ENCODE measurements around the gene CAB39. TPM values are rescaled to one million over a fixed set of nuclear protein-coding genes. Genes with fewer than 3 reads are reported as not detected.
A peak's percentile ranks its signal among the peaks of the same experiment; 100 is the strongest.

CAB39 gene
- 10 to 100 TPM; 86.6 to 97.5 TPM for total RNA-seq

DNA sequence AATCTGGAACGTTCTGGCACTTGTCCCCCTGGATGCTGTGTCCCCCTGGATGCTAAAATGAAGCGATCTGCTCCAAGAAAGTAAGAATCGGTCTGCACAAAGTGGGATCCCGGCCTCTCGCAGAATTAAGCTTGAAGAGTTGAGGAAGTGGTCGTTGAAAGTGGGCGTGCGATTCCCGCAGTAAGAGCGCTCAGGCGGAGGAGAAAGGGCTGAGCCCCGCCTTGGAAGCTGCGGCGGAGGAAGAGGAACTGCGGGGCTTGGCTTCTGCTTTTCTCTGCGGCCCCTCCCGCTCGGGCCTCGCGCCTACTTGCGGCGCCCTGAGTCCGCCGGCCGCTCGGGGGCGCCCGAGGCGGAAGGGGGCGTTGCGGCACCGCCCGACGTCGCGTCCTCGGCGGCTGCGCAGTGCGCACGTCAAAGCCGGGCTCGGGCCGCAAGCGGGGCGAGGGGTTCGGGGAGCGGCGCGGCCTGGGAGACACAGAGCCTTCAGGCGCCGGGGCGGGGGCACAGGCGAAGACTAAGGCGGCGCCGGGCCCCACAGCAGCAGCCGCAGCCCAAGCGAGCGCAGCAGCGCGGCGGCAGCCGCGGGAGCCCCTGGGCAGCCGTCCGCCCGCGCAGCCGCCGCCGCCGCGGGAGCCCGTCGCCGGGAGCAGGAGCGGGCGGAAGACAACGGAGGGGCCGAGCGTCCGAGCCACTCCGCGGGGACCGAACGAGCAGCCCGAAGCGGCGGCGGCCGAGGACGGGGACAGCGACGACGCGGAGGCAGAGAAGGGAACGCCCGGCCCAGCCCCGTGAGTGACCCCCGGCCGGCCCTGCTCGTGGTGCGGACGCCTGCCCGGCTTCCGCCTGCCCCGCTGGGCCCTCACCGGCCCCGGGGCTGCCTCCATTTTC, at the start of gene CAB39:
Gene CAB39, plus strand, starts transcription at position 400 of the 888 bp plus-strand sequence. CDS start 47,160 bp downstream, outside the sequence.
- CTCF ChIA-PET = interaction anchor here (0.6 to 2.3 kb wide), 11 partner anchors 10 to 86 kb away, joined by 3 to 53 read pairs (median 5); no protein-coding TSS in a partner anchor

DNA sequence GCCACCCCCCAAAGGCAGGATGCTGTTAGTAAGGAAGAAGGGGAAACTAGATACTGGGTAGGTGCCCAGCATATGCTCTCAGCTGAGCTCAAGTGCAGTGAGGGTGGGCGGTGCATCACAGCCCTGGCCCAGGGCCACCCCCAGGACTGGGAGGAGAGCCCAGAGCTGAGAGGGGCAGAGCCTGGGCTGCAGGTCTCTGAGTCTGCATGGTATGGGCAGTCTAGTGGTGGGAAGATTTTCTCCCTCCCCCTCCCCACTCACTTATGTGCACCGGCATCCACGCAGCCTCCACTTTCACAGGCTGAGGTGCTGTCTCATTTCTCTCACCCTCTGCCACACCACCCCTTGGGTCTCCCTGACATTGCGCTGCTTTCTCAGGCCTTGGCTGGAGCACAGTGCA, 48.5 kb upstream of the CAB39 start:
- Mint-ChIP-seq H3K4me3 (no peak overlapping the region), H3K4me1 (ENCODE audit: low read depth) (peaks cover 94% of the 10 kb centered on the region), H3K27ac (peak overlapping the region; percentile 94), H3K27me3 (ENCODE audit: low read depth) (no peaks in the 10 kb centered on the region), H3K9me3 (no peaks in the 10 kb centered on the region), H3K36me3 (ENCODE audit: low read depth) (no peaks in the 10 kb centered on the region)
- intact Hi-C loops (cut with micrococcal nuclease) = loop anchor here (5.0 kb wide), 1 partner anchor 332 kb away; no protein-coding TSS in a partner anchor
- CTCF ChIA-PET = interaction anchor here (0.6 to 1.9 kb wide), 6 partner anchors 9 to 50 kb away, joined by 3 to 4 read pairs (median 3); partner anchors contain the start of gene CAB39
- DNase-seq = peak; percentile 47

More for the DNA sequence above, at the start of gene CAB39:
- Mint-ChIP-seq H3K4me3 (peak within 1 kb of the TSS; percentile 90), H3K36me3 (ENCODE audit: low read depth) (peaks cover 17% of the 10 kb centered on the region), H3K27ac (peak within 1 kb of the TSS; percentile 94), H3K27me3 (ENCODE audit: low read depth) (no peaks in the 10 kb centered on the region), H3K9me3 (no peaks in the 10 kb centered on the region), H3K4me1 (ENCODE audit: low read depth) (peaks cover 40% of the 10 kb centered on the region)
- intact Hi-C loops (cut with micrococcal nuclease) = loop anchor here (1.0 to 10.0 kb wide), 9 partner anchors 68 to 932 kb away; partner anchors contain the start of genes SLC16A14, SP140 and SP140L
- DNase-seq = peak; percentile 84

DNA sequence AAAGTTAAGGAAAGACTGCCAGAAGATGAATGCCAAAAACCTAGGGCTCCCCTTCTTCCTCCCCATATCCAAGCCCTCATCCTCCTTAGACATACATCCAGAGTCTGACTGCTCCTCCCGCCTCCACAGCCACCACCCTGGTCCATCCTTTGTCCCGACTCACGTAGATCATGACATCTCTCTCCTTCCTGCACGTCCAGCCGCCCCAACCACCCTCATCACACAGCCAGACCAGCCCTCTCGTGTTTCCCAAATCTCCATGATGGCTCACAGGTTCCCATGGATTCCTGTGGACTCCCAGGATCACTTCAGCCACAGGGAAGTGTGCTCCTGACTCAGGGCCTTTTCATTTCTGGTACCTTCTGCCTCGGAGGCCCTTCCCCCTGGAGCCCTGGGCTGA, 47.8 kb upstream of the CAB39 start:
- CTCF ChIA-PET = no interaction called here
- intact Hi-C loops (cut with micrococcal nuclease) = loop anchor here (5.0 kb wide), 1 partner anchor 333 kb away; no protein-coding TSS in a partner anchor
- Mint-ChIP-seq H3K4me1 (ENCODE audit: low read depth) (peaks cover 91% of the 10 kb centered on the region), H3K27ac (peak overlapping the region; percentile 38), H3K4me3 (no peak overlapping the region), H3K9me3 (no peaks in the 10 kb centered on the region), H3K36me3 (ENCODE audit: low read depth) (no peaks in the 10 kb centered on the region), H3K27me3 (ENCODE audit: low read depth) (no peaks in the 10 kb centered on the region)
- no peak for DNase-seq

DNA sequence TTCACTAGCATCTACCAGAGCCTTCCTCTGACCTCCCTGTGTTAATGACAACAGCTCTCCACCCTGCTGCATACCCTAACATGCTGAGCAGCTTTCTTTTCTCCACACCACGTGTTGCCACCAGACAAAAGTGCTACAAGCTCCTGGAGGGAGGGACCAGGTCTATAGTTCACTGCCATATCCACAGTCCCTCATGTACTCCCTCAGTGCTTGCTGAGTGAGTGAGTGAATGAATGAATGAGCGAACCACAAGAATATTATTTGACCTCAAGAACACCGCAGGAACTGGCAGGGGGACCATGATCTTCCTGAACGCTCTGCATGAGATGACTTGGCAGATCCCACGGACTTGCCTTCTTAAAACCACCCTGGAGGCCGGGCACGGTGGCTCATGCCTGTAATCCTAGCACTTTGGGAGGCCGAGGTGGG, 47.4 kb upstream of the CAB39 start:
- no peaks in the 10 kb centered on the region for H3K9me3 Mint-ChIP-seq
- CTCF ChIA-PET = interaction anchor here (0.6 kb wide), 1 partner anchor 84 kb away, joined by 3 read pairs; no protein-coding TSS in a partner anchor
- H3K4me1 Mint-ChIP-seq (ENCODE audit: low read depth) = peaks cover 87% of the 10 kb centered on the region
- no peak overlapping the region for H3K4me3 Mint-ChIP-seq
- intact Hi-C loops (cut with micrococcal nuclease) = no loop called here
- H3K27me3 Mint-ChIP-seq (ENCODE audit: low read depth) = no peaks in the 10 kb centered on the region
- DNase-seq = no peak
- H3K27ac Mint-ChIP-seq = peak overlapping the region; percentile 38
- H3K36me3 Mint-ChIP-seq (ENCODE audit: low read depth) = no peaks in the 10 kb centered on the region

DNA sequence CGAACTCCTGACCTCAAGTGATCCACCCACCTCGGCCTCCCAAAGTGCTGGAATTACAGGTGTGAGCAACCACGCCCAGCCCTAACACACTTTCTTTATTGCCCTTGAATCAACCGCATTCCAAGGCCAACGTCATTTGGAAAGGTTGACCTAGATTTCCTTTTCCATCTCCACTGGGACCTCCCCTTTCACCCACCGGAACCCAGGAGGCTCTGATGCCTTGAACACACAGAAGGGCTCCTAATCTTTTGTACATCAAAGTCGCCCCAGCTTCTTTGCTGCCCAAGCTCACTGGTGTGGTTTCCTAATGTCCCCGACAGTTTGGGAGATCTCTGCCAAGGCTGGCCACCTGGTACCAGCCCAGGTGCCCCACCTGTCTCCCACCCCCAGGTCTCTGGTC, 46.2 kb upstream of the CAB39 start:
- Mint-ChIP-seq H3K27ac (no peak overlapping the region), H3K36me3 (ENCODE audit: low read depth) (no peaks in the 10 kb centered on the region), H3K4me3 (no peak overlapping the region), H3K27me3 (ENCODE audit: low read depth) (no peaks in the 10 kb centered on the region), H3K4me1 (ENCODE audit: low read depth) (peaks cover 85% of the 10 kb centered on the region), H3K9me3 (peaks cover 1% of the 10 kb centered on the region)
- CTCF ChIA-PET = no interaction called here
- intact Hi-C loops (cut with micrococcal nuclease) = loop anchor here (2.0 kb wide), 1 partner anchor 14 kb away; no protein-coding TSS in a partner anchor
- no peak for DNase-seq

DNA sequence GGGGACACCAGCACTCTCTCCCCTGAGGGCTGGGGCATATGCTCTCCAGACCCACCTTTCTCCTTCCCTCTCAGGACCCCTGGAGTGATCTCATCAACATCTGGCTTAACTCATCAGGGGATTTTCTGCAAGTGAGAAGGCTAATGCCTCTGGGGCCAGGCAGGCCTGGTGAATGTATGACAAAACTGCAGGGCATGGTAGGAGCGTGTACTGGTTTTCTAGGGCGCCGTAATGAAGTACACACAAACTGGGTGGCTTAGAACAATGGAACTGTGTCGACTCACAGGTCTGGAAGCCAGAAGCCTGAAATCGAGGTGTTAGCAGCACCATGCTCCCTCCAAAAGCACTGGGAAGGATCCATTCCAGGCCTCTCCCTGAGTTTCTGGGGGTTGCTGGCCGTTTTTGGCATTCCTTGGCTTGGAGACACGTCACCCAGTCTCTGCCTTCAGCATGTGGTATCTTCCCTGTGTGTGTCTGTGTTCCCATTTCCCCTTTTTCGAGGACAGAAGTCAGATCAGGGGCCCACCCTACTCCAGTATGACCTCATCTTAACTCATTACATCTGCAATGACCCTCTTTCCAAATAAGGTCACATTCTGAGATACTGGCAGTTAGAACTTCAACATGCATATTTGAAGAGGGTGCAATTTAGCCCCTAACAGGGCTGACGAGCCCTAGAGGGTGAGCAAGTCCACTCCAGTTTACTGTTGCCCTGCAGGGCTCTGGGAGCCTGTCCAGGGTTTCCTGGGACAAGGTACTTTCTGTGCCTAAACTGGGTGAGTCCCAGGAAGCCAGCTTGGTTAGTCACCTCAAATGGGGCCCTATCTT, 45.5 kb upstream of the CAB39 start:
- Mint-ChIP-seq H3K27ac (peak overlapping the region; percentile 11), H3K36me3 (ENCODE audit: low read depth) (no peaks in the 10 kb centered on the region), H3K4me3 (no peak overlapping the region), H3K27me3 (ENCODE audit: low read depth) (no peaks in the 10 kb centered on the region), H3K4me1 (ENCODE audit: low read depth) (peaks cover 80% of the 10 kb centered on the region), H3K9me3 (peaks cover 1% of the 10 kb centered on the region)
- CTCF ChIA-PET = interaction anchor here (0.5 kb wide), 1 partner anchor 18 kb away, joined by 4 read pairs; no protein-coding TSS in a partner anchor
- peak; percentile 62 for DNase-seq
- intact Hi-C loops (cut with micrococcal nuclease) = loop anchor here (1.0 to 2.0 kb wide), 2 partner anchors 14 to 127 kb away; no protein-coding TSS in a partner anchor

DNA sequence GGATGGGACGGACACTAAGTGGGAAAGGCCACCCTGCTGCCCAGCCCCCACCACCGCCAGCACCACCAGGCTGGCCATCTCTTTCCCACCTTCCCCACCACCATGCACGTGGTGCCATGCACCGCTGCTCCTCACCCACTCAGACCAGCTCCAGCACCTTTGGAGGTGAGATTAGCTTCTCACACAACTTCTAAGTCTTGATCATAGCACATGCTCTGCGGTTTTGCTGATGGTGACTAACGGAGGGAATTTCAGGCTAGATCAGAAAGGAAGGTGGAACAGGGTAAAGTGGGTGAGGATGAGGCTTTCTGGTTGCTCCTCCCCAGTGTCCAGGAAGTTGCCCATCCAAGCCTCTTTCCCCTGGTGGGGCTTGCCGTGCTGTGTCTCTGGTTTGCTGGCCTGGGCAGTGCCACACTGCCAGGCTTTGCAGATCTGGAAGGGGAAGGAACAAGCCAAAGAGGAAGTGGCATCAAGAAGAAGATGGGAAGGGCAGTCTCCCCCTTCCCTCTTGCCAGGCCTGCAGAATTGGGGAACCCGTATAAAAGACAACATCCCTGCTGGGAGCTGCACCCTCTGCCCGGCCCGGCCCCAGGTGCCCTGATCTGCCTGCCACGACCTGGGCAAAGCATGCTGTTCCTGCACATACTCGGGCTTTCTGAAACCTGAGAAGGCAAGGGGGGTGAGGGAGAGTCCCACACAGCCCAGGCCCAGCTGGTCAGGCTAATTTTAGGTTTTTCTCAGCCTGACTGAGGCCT, 44.3 kb upstream of the CAB39 start:
- CTCF ChIA-PET = interaction anchor here (0.6 to 1.3 kb wide), 5 partner anchors 13 to 54 kb away, joined by 3 to 4 read pairs (median 4); no protein-coding TSS in a partner anchor
- intact Hi-C loops (cut with micrococcal nuclease) = no loop called here
- Mint-ChIP-seq H3K9me3 (peaks cover 1% of the 10 kb centered on the region), H3K27me3 (ENCODE audit: low read depth) (no peaks in the 10 kb centered on the region), H3K27ac (peak overlapping the region; percentile 88), H3K4me3 (no peak overlapping the region), H3K4me1 (ENCODE audit: low read depth) (peaks cover 67% of the 10 kb centered on the region), H3K36me3 (ENCODE audit: low read depth) (no peaks in the 10 kb centered on the region)
- peak; percentile 79 for DNase-seq

DNA sequence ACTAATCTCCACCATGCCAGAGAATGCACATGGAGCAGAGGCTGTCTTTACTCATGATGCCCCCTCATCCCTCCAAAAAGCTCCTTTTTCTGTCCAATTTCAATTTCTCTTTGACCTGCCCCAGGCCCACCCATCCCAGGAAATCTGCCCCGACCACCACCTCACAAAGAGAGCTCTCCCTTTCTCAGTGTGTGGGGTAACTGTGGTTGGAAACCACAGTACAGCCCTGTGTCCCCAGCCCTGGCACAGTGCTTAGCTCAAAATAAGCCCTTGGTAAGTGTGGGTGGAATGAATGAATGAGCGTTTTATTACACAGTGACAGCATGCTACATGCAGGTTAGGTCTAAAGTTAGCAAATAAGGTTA, 43.7 kb upstream of the CAB39 start:
- CTCF ChIA-PET = interaction anchor here (0.6 to 1.3 kb wide), 5 partner anchors 13 to 53 kb away, joined by 3 to 4 read pairs (median 4); no protein-coding TSS in a partner anchor
- H3K27me3 Mint-ChIP-seq (ENCODE audit: low read depth) = no peaks in the 10 kb centered on the region
- H3K4me3 Mint-ChIP-seq = peak overlapping the region; percentile 7
- peak overlapping the region; percentile 88 for H3K27ac Mint-ChIP-seq
- H3K9me3 Mint-ChIP-seq = peaks cover 1% of the 10 kb centered on the region
- intact Hi-C loops (cut with micrococcal nuclease) = no loop called here
- no peaks in the 10 kb centered on the region for H3K36me3 Mint-ChIP-seq (ENCODE audit: low read depth)
- DNase-seq = no peak
- H3K4me1 Mint-ChIP-seq (ENCODE audit: low read depth) = peaks cover 62% of the 10 kb centered on the region

DNA sequence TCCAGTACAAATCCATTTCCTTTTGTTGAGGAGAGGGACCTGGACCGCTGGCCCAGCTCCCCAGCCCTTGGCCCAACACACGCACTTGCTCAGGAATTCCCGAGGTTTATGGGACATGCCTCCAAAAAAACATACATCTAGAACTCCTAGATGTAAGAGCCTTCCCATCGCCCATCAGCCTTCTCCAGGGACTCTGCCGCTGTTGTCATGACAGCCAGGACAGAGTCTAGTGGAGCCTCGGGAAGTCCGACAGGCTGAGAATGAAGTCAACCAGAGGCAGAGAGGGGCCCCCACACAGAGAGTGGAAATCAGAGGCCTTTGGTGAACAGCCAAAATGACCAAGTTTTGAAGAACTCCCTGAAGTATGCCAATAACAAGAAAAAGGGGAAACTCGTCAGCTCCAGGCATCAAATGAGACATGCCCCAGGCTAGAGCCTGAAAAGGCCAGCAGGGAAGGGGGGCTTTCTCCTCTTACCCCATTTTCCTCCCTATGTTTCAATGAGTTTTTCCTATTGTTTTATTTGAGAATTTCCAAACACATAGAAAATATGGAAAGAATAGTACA, 43.2 kb upstream of the CAB39 start:
- intact Hi-C loops (cut with micrococcal nuclease) = no loop called here
- H3K36me3 Mint-ChIP-seq (ENCODE audit: low read depth) = no peaks in the 10 kb centered on the region
- H3K9me3 Mint-ChIP-seq = peaks cover 1% of the 10 kb centered on the region

DNA sequence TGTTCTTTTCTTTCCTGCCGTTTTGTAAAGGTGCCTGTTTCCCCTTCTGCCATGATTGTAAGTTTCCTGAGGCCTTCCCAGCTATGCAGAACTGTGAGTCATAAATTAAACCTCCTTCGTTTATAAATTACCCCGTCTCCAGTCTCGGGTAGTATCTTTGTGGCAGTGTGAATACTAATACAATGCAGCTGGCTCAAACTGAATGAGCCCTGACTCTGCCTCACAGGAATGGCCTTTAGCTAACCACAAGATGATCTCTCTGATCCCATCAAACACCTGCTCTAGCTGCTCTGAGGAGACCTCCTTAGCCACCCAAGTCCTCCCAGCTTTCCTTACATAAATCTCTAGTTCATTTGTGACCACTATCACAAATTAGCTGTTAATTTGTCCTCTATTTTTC, 41.5 kb upstream of the CAB39 start:
- Mint-ChIP-seq H3K4me3 (no peak overlapping the region), H3K27ac (no peak overlapping the region), H3K27me3 (ENCODE audit: low read depth) (no peaks in the 10 kb centered on the region), H3K4me1 (ENCODE audit: low read depth) (peaks cover 45% of the 10 kb centered on the region), H3K36me3 (ENCODE audit: low read depth) (no peaks in the 10 kb centered on the region), H3K9me3 (peaks cover 1% of the 10 kb centered on the region)
- CTCF ChIA-PET = interaction anchor here (0.6 to 1.1 kb wide), 3 partner anchors 12 to 128 kb away, joined by 3 to 4 read pairs (median 3); no protein-coding TSS in a partner anchor
- intact Hi-C loops (cut with micrococcal nuclease) = no loop called here
- no peak for DNase-seq

More for the DNA sequence above, 43.2 kb upstream of the CAB39 start:
- Mint-ChIP-seq H3K4me1 (ENCODE audit: low read depth) (peaks cover 56% of the 10 kb centered on the region), H3K4me3 (no peak overlapping the region), H3K27ac (no peak overlapping the region), H3K27me3 (ENCODE audit: low read depth) (no peaks in the 10 kb centered on the region)
- CTCF ChIA-PET = interaction anchor here (0.8 to 1.3 kb wide), 4 partner anchors 14 to 53 kb away, joined by 3 to 4 read pairs (median 4); partner anchors contain the start of gene CAB39
- DNase-seq = no peak

DNA sequence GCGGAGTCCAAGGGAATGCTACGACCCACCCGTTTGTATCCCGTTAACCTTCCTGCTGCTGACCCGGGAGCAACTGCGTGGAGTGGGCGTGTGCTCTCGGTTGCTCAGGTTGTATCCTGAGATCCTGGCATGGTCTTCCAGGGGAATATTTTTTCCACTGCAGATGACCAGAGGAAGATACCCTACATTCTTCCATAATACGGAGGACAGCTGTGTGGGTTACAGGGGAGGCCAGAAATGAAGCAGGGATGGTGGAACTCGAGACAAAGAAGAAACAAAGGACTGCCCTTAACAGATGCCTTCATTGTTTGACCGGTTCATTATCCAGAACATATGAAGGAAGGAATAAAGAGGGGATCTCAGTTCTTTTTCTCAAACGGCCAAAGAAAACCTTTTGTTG, 39.8 kb upstream of the CAB39 start:
- H3K27me3 Mint-ChIP-seq (ENCODE audit: low read depth) = no peaks in the 10 kb centered on the region
- H3K9me3 Mint-ChIP-seq = peaks cover 4% of the 10 kb centered on the region
- intact Hi-C loops (cut with micrococcal nuclease) = no loop called here
- H3K36me3 Mint-ChIP-seq (ENCODE audit: low read depth) = peaks cover 3% of the 10 kb centered on the region
- no peak overlapping the region for H3K27ac Mint-ChIP-seq
- DNase-seq = no peak
- H3K4me1 Mint-ChIP-seq (ENCODE audit: low read depth) = peaks cover 32% of the 10 kb centered on the region
- CTCF ChIA-PET = no interaction called here
- H3K4me3 Mint-ChIP-seq = no peak overlapping the region
